Dermis microvascular lymphatic vessel endothelial cell (primary cell): Measurements from ENCODE around the gene C17orf75. TPM values are rescaled to one million over a fixed set of nuclear protein-coding genes. Genes with fewer than 3 reads are reported as not detected.

Experiments
- DNase-seq, 2 donors: peaks; one replicate each; pipeline versions ENCODE4 v3.0.0 to v3.0.0-alpha.2; 2010; ENCODE audit warnings: low read depth in 2 of 2
- total RNA-seq: library from RNA; depleted of rRNA; stranded (reverse); fragments of >200 nt; gene quantifications from 2 replicates; pipeline ENCODE4 v1.2.1, GENCODE V29; 2014

Gene C17orf75
- total RNA-seq, 1 donor from 2014 or later, result 24.9 TPM

- no peak for DNase-seq
Measured at GRCh38 chr17:32305049-32305448, 36.9 kb downstream of the C17orf75 start.

- DNase-seq, result no peak
Measured at GRCh38 chr17:32303781-32304288, 38.1 kb downstream of the C17orf75 start.

GRCh38 chr17:32302860-32303649 lies 38.9 kb downstream of the C17orf75 start:
- peak in 1 of 2 donors; percentile 16 for DNase-seq

- no peak for DNase-seq
Measured at GRCh38 chr17:32302037-32302436, 39.9 kb downstream of the C17orf75 start.

GRCh38 chr17:32299580-32300164 lies 42.3 kb downstream of the C17orf75 start:
- DNase-seq, result no peak

- no peak for DNase-seq
Measured at GRCh38 chr17:32298721-32299579, 43.0 kb downstream of the C17orf75 start.

GRCh38 chr17:32298298-32298697 lies 43.7 kb downstream of the C17orf75 start:
- no peak for DNase-seq

GRCh38 chr17:32297860-32298259 lies 44.1 kb downstream of the C17orf75 start:
- no peak for DNase-seq

- DNase-seq, result no peak
Measured at GRCh38 chr17:32297424-32297823, 44.5 kb downstream of the C17orf75 start.

- DNase-seq, result no peak
Measured at GRCh38 chr17:32292094-32292493, 49.9 kb downstream of the C17orf75 start.

GRCh38 chr17:32289471-32290070 lies 52.4 kb downstream of the C17orf75 start:
- no peak for DNase-seq

GRCh38 chr17:32288615-32289014 lies 53.4 kb downstream of the C17orf75 start:
- peak in 1 of 2 donors; percentile 49 for DNase-seq

GRCh38 chr17:32287804-32288511 lies 54.0 kb downstream of the C17orf75 start:
- DNase-seq, result no peak

- no peak for DNase-seq
Measured at GRCh38 chr17:32286518-32286900, 55.5 kb downstream of the C17orf75 start.

GRCh38 chr17:32285746-32286517 lies 56.0 kb downstream of the C17orf75 start:
- no peak for DNase-seq

GRCh38 chr17:32285306-32285705 lies 56.7 kb downstream of the C17orf75 start:
- no peak for DNase-seq

- DNase-seq, result no peak
Measured at GRCh38 chr17:32283745-32284201, 58.2 kb downstream of the C17orf75 start.

- peak; percentile 37 to 74 for DNase-seq
Measured at GRCh38 chr17:32281011-32281451, 60.9 kb downstream of the C17orf75 start.

- DNase-seq, result no peak
Measured at GRCh38 chr17:32279891-32280716, 61.9 kb downstream of the C17orf75 start.
